GM12801 (cell line): ENCODE data around the gene ZNF366.

Experiments
- CTCF ChIP-seq: IDR thresholded peaks from one replicate; pipeline ENCODE4 v1.5.1; 2011; ENCODE audit warnings: control low read depth; ENCODE audit not compliant: insufficient read length; ENCODE audit errors: extremely low read depth

ZNF366 gene

GRCh38 chr5:72472666-72473422, 34.4 kb downstream of the ZNF366 start:
- no peak for TF ChIP-seq CTCF

DNA sequence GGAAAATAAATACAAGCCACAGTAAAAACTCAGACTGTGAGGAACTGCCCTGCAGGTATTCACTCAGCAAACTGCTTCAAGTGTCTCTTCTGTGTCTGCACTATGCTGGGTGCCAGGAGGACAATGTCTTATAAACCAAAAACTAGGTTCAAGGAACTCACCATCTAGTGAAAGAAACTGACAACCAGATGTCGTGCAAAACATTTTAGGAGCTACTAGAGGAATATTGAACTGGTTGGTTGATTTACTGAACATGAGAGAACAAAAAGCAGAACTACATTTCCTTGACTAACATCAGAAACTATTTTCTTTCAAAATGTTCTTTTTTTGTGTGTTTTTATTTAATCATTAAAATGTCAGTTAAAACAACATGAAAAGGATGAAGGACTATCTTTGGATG, 35.2 kb downstream of the ZNF366 start:
- no peak for TF ChIP-seq CTCF

DNA sequence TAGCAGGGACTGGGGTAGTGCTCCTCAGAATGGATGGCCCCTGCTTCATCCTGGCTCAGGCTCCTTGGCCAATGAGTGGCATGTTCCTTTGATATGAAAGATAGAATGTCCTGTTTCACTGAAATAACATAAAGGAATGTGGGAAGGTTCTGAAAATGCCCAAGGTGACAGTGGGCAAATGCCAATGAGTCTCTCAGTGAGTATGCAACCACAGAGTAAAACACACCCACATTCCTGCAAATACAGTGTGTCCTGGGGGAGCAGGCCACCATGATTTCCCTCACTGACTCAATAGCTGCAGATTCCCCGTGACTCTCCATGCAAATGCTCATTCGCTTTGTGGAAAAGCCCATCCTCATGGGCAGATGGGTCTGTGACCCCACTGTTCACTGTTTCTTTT, 36.4 kb downstream of the ZNF366 start:
- no peak for TF ChIP-seq CTCF

- no peak for TF ChIP-seq CTCF
Measured at GRCh38 chr5:72468606-72469005, 38.6 kb downstream of the ZNF366 start.

GRCh38 chr5:72468024-72468423, 39.2 kb downstream of the ZNF366 start:
- no peak for TF ChIP-seq CTCF

DNA sequence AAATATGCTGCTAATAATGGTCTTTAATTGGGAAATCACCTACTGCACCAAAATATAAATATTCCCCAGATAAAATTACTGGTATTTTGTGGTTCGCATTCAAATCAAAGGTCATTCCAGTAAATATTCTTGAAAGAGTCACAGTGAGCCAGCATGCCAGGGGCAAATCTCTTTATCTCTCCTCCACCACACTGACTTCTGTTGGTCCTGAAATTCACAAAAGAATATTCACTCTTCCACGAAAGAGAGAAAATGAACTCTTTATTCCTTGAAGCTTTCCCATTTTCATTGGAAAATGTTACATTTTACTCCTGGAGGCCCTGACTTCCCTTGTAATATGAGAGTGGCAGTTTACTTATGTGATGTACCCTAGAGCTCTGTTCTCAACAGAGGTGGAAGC, 39.7 kb downstream of the ZNF366 start:
- TF ChIP-seq CTCF = no peak

- no peak for TF ChIP-seq CTCF
Measured at GRCh38 chr5:72465601-72466563, 41.3 kb downstream of the ZNF366 start.
